Activated gamma-delta T cell treated with anti-CD3 and anti-CD28 coated beads, Interleukin-2, amount 50 U/mL, for 16 hours (primary cell): ENCODE data around the gene GPBP1.
"Not testable (repeated sequence)": the region's sequence is repeated elsewhere in the genome, so short reads cannot be mapped to it uniquely, and the experiment has no call there.

Source experiments
- DNase-seq: peaks from one replicate; pipeline ENCODE4 v3.0.0-alpha.2; 2020; ENCODE audit warnings: low read depth

Gene GPBP1

GRCh38 chr5:57177479-57178156, 3.8 kb downstream of the GPBP1 start:
- DNase-seq: no peak

- DNase-seq: not testable (repeated sequence)
Measured at GRCh38 chr5:57178238-57178637, 4.4 kb downstream of the GPBP1 start.

DNA sequence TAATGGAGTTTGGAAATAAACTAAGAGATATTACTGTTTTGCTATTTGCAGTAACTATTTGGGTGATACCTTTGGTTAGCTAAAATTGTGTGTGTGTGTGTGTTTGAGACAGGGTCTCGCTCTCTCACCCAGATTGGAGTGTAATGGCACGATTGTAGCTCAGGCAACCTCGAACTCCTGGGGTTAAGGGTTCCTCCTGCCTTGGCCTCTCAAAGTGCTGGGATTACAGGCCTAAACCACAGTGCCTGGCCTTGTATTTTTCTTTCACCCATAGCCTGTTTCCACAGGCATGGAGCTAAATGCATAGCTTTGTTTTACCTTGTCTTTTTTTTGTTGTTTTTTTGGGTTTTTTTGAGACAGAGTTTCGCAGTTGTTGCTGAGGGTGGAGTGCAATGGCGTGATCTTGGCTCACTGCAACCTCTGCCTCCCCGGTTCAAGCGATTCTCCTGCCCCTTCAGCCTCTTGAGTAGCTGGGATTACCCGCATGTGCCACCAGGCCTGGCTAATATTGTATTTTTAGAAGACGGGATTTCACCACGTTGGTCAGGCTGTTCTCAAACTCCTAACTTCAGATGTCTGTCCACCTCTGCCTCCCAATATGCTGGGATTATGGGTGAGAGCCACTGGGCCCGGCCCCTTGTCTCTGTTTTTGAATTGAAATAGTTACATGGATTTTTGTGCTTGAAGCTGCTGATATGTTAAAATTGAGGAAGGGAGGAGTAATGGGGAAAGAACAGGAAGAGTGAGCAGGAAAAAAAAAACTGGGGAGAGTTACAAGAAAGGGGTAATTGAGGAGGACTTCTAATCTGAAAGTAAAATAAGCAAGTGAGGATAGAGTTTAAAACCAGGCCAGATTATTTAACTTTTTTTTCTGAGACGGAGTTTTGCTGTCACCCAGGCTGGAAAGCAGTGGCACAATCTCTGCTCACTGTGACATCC, 5.7 kb downstream of the GPBP1 start:
- no peak for DNase-seq

DNA sequence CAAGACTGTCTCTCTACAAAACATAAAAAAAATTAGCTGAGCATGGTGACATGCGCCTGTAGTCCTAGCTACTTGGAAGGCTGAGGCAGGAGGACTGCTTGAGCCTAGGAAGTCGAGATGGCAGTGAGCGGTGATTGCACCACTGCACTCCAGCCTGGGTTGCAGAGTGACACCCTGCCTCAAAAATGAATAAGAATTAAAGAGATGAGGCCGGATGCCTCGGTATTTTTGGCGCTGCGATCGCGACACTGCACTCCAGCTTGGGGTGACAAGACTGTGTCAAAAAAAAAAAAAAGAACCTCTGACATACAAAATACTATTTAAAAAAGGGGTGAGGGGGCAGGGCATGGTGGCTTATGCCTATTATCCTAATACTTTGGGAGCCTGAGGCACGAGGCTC, 7.3 kb downstream of the GPBP1 start:
- no peak for DNase-seq

GRCh38 chr5:57184322-57184721, 10.5 kb downstream of the GPBP1 start:
- no peak for DNase-seq

DNA sequence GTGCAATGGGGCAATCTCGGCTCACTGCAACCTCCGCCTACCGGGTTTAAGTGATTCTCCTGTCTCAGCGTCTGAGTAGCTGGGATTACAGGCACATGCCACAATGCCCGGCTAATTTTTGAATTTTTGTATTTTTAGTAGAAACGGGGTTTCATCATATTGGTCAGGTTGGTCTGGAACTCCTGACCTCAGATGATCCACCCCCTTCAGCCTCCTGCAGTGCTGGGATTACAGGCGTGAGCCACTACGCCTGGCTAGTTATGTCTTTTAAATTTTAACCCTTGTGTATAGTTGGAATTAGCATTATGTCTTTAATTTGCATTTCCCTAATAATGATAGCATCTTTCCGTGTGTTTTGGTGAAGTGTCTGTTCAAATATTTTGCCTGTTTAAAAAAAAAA, 11.5 kb downstream of the GPBP1 start:
- no peak for DNase-seq

- no peak for DNase-seq
Measured at GRCh38 chr5:57186194-57186593, 12.3 kb downstream of the GPBP1 start.

DNA sequence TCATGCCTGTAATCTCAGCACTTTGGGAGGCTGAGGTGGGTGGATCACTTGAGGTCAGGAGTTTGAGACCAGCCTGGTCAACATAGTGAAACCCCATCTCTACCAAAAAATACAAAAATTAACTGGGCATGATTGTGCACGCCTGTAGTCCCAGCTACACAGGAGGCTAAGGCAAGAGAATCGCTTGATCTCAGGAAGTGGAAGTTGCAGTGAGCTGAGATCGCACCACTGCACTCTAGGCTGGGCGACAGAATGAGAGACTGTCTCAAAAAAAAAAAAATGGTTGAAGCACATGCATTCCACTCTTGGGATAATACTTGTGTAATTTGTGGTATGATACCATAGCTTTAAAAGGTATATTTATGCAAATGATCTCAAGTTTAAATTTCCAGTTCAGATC, 14.1 kb downstream of the GPBP1 start:
- DNase-seq: not testable (repeated sequence)

- no peak for DNase-seq
Measured at GRCh38 chr5:57189515-57189914, 15.7 kb downstream of the GPBP1 start.

DNA sequence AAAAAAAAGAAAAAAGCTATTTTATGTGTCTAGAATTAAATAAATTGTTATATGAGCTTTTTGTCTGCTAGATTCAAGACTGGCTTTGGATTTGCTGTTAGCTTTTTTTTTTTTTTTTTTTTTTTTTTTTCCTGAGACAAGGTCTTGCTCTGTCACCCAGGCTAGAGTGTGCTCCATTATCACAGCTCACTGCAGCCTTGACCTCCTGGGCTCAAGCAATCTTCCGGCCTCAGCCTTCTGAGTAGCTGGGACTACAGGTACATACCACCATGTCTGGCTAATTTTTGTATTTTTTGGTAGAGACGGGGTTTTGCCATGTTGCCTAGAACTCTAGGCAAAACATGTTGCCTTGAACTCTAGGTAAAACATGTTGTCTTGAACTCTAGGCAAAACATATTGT, 16.7 kb downstream of the GPBP1 start:
- DNase-seq: no peak

DNA sequence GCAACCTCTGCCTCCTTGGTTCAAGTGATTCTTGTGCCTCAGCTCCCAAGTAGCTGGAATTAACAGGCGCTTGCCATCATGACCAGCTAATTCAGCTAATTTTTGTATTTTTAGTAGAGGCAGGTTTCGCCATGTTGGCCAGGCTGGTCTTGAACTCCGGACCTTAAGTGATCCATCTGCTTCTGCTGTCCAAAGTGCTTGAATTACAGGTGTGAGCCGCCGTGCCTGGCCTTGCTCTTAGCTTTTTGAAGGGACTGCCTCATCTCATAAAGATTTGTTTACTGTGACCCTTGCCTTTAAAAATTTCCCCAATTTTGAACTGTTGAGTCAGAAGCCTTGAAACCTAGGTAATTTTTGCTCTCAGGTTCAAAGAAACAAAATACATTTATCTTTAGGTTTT, 17.3 kb downstream of the GPBP1 start:
- no peak for DNase-seq

DNA sequence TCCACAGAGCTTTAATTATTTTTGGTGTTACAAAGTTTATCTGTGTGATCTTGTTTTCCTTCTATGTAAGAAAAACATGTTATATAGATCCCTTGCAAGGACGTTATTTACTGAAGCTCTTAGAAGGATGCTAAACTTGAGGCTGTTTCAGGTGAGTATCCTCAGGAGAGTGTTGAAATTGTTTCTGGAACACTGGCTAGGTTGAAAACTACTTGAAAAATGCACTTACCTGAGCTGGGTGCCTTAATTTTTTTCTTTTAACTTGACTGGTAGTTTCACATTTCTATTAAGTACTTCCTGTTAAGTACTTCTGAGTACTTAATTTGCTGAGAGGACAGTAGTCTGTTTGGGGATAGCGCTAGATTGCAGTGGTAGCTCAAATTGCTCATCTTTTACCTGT, 18.1 kb downstream of the GPBP1 start:
- DNase-seq: no peak

DNA sequence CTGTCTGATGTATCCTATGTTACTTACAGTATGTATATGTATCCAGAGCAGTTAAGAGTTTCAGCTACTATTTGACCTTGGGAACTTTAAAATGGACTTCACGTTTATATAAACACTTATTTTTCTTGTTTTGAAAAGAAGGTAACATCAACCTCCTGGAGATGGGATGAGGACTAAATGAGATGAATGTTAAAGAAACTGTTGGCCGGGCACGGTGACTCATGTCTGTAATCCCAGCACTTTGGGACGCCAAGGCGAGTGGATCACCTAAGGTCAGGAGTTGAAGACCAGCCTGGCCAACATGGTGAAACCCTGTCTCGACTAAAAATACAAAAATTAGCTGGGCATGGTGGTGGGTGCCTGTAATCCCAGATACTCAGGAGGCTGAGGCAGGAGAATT, 19.0 kb downstream of the GPBP1 start:
- not testable (repeated sequence) for DNase-seq

GRCh38 chr5:57193757-57194413, 20.0 kb downstream of the GPBP1 start:
- DNase-seq: no peak

DNA sequence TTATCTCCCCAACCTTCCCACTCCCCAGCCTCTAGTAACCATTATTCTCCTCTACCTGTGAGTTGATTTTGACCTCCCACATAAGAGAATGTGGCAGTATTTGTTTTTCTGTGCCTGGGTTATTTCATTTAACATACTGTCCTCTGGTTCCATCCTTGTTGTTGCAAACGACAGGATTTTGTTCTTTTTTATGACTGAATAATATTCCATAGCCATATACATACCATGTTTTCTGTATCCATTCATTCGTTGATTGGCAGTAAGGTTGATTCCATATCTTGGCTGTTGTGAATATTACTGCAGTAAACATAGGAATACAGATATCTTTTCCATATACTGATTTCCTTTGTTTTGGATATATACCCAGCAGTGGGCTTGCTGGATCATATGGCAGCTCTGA, 20.8 kb downstream of the GPBP1 start:
- no peak for DNase-seq

DNA sequence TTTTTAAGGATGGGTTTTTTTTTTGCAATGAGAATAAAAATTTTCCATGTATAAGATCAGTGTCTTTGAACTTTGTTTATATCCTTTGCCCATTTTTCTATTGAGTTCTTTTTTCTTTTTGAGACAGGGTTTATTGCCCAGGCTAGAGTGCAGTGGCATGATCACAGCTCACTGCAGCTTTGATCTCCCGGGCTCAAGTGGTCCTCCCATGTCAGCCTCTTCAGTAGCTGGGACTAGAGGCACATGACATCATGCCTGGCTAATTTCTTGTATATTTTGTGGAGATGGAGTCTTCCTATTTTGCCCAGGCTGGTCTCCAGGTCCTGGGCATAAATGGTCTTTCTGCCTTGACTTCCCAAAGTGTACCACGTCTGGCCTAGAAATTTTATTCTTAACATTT, 21.2 kb downstream of the GPBP1 start:
- DNase-seq: no peak

- no peak for DNase-seq
Measured at GRCh38 chr5:57199866-57200265, 26.0 kb downstream of the GPBP1 start.

DNA sequence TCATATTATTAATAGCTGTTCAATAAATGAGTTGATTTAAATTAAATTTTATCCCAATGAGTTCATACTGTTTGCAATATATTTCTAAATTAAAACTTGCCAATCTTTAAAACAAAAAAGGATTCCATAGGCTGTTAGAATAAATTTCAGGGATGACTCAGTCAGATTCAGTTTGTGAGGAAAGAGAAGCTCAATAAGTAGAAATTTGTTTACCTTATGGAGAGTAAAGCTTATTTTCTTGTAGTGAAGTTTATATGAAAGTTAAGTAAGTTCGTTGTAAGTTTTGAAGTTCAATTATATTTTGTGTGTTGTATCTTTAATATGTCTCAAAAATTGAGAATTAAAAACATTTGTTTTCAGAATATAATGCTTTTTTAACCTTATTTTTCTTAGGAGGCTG, 29.0 kb downstream of the GPBP1 start:
- DNase-seq: no peak

DNA sequence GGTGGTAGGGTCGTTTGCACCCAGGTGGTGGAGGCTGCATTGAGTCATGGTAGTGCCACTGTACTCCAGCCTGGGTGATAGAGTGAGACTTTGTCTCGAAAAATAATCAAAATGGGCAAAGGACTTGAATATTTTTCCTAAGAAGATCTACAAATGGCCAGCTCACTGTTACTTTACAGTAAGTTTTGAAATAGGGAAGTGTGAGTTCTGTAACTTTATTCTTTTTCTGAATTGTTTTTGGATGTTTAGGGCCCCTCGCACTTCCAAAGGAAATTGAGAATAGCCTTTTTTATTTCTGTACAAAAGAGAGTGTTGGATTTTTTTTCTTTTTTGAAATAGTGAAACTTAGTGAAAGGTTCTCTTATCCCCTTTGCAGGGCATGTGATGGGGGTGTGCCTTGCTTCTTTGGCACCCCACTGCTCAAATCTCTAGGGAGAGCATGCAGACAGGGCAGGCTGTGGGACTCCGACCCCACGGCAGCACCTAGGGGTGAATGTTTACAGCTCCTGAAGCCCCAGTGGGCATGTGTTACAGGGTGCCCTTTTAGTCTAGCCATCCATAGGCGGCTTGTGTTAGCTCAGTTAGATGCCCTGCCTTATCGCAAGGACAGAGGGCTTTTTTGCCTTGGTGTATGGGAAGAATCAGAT, 33.3 kb downstream of the GPBP1 start:
- no peak for DNase-seq

GRCh38 chr5:57207681-57208080, 33.8 kb downstream of the GPBP1 start:
- no peak for DNase-seq

DNA sequence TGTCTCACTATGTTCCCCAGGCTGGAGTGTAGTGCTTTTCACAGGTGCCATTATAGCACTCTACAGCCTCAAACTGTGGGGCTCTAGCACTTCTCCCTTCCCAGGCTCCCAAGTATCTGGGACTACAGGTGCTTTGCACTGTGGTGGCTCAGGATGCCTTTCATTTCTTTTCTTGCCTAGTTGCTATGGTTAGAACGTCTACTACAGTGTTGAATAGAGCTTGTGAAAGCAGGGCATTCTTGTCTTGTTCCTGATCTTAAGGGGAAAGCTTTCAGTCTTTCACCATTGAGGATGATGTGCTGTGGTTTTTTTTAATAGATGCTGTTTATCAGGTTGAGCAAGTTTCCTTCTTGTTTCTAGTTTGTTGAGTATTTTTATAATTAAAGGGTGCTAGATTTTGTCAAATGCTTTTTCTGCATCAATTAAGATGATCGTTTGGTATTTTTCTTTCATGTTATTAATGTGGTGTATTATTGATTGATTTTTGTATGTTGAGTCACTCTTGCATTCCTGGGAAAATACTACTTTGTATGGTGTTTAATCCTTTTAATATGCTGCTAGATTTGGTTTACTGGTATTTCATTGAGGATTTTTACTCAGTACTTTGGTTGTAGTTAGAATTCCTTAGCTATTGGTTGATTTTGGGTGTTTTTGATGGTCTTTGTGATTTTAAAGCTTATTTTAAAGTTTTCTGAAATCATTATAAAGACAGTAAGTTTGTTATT, 35.6 kb downstream of the GPBP1 start:
- no peak for DNase-seq

DNA sequence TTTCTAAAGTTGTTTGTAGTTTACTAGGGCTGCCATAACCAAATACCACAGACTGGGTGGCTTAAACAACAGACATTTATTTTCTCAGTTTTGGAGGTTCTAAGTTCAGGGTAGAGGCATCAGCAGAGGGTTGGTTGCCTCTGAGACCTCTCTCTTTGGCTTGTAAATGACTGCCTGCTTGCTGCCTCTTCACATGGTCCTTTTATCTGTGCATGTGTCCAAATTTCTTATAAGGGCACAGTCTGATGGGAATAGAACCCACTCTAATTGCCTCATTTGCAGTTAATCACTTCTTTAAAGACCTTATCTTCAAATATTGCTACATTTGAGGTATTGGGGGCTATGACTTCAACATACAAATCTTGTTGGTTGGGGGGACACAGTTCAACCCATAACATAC, 36.8 kb downstream of the GPBP1 start:
- no peak for DNase-seq
